Lung (tissue), 12 donors: ENCODE results near the gene NOTO. TPM values are rescaled to one million over a fixed set of nuclear protein-coding genes. Genes with fewer than 3 reads are reported as not detected.

ENCODE experiments used
- ATAC-seq: fragments of 200-7000 bp; cut with Tn5 transposase; one replicate; pipeline ENCODE4 v1.9.1; 2020; ENCODE audit warnings: moderate number of reproducible peaks; ENCODE audit not compliant: insufficient read depth, low FRiP score
- DNase-seq, 3 donors: peaks; one replicate each; pipeline ENCODE4 v3.0.0-alpha.2; 2013 to 2017
- H3K27ac ChIP-seq, 2 donors: one replicate each; pipeline ENCODE4 v1.5.1; 2013; ENCODE audit warnings: mild to moderate bottlenecking in 2 of 2, moderate library complexity in 2 of 2, control low read depth in 1 of 2, inconsistent platforms in 1 of 2, low read depth in 1 of 2, low read length in 1 of 2
- H3K27me3 ChIP-seq, 3 donors: one replicate each; pipeline ENCODE4 v1.5.1; 2013; ENCODE audit warnings: low read length in 2 of 3; ENCODE audit not compliant: control insufficient read depth in 3 of 3, insufficient read depth in 3 of 3
- H3K36me3 ChIP-seq, 4 donors: one replicate each; pipeline ENCODE4 v1.5.1; 2013; ENCODE audit warnings: low read length in 4 of 4, mild to moderate bottlenecking in 1 of 4, moderate library complexity in 1 of 4; ENCODE audit not compliant: control insufficient read depth in 4 of 4, insufficient read depth in 4 of 4
- H3K4me1 ChIP-seq, 5 donors: one replicate each; pipeline ENCODE4 v1.5.1; 2013; ENCODE audit warnings: low read length in 5 of 5, mild to moderate bottlenecking in 2 of 5, moderate library complexity in 1 of 5; ENCODE audit not compliant: control insufficient read depth in 5 of 5, insufficient read depth in 5 of 5
- H3K4me3 ChIP-seq: one replicate; pipeline ENCODE4 v1.5.1; 2013; ENCODE audit warnings: mild to moderate bottlenecking, control low read depth, moderate library complexity
- H3K9ac ChIP-seq, 2 donors: one replicate each; pipeline ENCODE4 v1.5.1; 2013; ENCODE audit warnings: low read length in 2 of 2, control low read depth in 1 of 2; ENCODE audit not compliant: insufficient read depth in 1 of 2
- H3K9me3 ChIP-seq, 4 donors: one replicate each; pipeline ENCODE4 v1.5.1; 2013; ENCODE audit warnings: low read length in 3 of 4, mild to moderate bottlenecking in 1 of 4, moderate library complexity in 1 of 4; ENCODE audit not compliant: control insufficient read depth in 4 of 4, insufficient read depth in 3 of 4
- WGBS, 2 donors: extraction: QIAGEN DNeasy Blood & Tissue Kit; methylation state at CpG; one replicate each; pipeline ENCODE4 v1.1.7; 2013; 5-methylcytosine and 5-hydroxymethylcytosine counted together
- polyA plus RNA-seq, 2 donors: library from polyadenylated mRNA; stranded (reverse); fragments of 200-250 nt; gene quantifications; one replicate each; pipeline ENCODE4 v1.2.1, GENCODE V29; 2013
- total RNA-seq, 2 donors: library from RNA; depleted of rRNA in 1 of 2; stranded (reverse); fragments of >200 nt in 1 of 2; gene quantifications; one replicate each; pipeline ENCODE4 v1.2.1, GENCODE V29; 2014 to 2021
- TF ChIP-seq, protein P1 (sequence below): IDR thresholded peaks from 2 replicates; pipeline ENCODE4 v1.5.1; 2012; ENCODE audit warnings: mild to moderate bottlenecking; ENCODE audit errors: control extremely low read depth, extremely low read depth
- donor health status: control.
- donor health status: control.
- donor health status: Bipolar disorder and iron deficiency.
- donor health status: healthy.
- donor health status: DM: yes; HTN: yes; CAD: no.

Gene NOTO
- total and polyA plus RNA-seq, 4 donors = not detected

DNA sequence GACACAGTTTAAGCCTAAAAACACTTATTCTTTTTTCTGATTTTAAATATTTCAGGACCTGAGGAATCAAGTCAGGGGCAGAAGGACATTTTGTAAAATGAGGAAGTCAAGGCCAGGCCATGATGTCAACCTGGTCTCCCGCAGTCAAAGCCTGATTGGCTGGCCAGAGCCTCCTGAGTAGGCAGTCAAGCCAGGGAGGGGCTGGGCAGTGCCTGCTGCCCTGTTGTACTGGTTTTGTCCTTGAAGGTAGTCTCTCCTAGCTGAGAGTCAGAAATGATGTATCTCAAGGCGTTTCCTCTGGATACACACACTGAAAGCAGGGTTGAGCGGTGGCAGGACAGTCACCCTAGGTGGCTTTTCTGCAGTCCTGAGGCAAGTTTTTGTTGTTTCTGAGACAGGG lies 51.5 kb downstream of the NOTO start:
- ATAC-seq = no peak
- no peaks in the 10 kb centered on the region for H3K27me3 ChIP-seq
- peaks cover 28 to 48% (median 43%) of the 10 kb centered on the region in 4 donors for H3K36me3 ChIP-seq
- no peak overlapping the region for H3K9ac ChIP-seq
- H3K4me1 ChIP-seq = no peaks in the 10 kb centered on the region
- H3K4me3 ChIP-seq = no peak overlapping the region
- no peak overlapping the region for H3K27ac ChIP-seq
- WGBS, 2 donors = 91 to 95% methylated on average over 3 of the region's 3 CpGs
- TF ChIP-seq, protein P1, sequence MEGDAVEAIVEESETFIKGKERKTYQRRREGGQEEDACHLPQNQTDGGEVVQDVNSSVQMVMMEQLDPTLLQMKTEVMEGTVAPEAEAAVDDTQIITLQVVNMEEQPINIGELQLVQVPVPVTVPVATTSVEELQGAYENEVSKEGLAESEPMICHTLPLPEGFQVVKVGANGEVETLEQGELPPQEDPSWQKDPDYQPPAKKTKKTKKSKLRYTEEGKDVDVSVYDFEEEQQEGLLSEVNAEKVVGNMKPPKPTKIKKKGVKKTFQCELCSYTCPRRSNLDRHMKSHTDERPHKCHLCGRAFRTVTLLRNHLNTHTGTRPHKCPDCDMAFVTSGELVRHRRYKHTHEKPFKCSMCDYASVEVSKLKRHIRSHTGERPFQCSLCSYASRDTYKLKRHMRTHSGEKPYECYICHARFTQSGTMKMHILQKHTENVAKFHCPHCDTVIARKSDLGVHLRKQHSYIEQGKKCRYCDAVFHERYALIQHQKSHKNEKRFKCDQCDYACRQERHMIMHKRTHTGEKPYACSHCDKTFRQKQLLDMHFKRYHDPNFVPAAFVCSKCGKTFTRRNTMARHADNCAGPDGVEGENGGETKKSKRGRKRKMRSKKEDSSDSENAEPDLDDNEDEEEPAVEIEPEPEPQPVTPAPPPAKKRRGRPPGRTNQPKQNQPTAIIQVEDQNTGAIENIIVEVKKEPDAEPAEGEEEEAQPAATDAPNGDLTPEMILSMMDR = no peak
- no peaks in the 10 kb centered on the region for H3K9me3 ChIP-seq
- no peak for DNase-seq

DNA sequence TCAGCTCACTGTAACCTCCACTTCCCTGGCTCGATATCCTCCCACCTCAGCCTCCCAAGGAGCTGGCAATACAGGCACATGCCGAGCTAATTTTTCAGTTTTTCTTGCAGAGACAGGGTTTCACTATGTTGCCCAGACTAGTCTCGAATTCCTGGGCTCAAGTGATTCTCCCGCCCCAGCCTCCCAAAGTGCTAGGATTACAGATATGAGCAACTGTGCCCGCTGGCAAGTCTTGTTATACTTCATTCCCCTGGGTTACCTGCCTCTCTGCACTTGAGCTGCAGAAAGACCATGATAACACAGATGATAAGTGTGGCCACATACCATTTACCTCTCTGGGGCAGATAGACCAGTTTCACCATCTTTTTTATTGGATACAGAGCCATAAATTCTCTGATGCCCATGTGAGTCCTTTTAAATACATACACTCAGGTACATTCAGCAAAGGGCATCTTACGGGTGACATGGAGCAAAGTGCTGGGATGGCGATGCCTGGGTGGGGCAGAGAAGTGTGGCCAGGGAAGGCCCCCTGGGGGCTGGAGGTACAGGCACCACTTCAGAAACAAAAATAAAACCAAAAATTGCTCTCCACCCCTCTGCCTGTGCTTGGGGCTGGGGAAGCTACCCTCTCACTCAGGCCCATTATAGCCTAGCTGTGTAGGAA lies 52.1 kb downstream of the NOTO start:
- H3K4me3 ChIP-seq = no peak overlapping the region
- no peak overlapping the region for H3K9ac ChIP-seq
- TF ChIP-seq, protein P1 = no peak
- H3K9me3 ChIP-seq = no peaks in the 10 kb centered on the region
- H3K27ac ChIP-seq = no peak overlapping the region
- H3K4me1 ChIP-seq = no peaks in the 10 kb centered on the region
- ATAC-seq (peak; percentile 28), DNase-seq (no peak)
- 90% methylated on average over 7 of the region's 7 CpGs for WGBS, 2 donors
- H3K36me3 ChIP-seq = peaks cover 23 to 42% (median 39%) of the 10 kb centered on the region in 4 donors
- H3K27me3 ChIP-seq = no peaks in the 10 kb centered on the region

DNA sequence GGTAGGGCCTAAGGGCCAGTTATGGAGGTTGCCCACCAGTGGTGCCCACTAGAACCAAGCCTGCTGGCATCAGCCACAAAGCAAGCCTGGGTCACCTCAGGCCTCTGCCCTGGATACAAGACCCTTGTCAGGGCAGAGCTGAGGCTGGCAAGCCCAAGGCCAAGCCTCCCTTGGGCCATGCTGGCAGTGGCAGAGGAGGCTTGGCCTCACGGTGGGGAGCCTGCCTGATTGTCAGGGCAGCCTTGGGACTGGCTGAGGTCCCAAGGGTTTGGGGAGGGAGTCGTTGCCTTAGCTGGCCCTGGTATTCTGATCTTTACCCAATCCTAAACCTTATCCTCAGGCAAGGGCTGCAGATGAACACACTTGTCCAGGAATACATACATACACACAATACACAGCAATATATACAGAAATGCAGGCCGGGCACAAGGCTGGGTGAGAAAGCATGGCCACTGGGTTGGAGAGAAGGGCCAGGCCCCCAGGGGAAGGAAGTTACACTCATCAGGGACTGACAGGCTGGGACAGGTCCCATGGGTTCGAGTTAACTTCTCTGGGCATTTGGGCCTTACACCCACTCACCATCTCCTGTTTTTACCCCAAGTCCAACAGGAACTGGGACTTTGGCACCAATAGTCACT lies 52.8 kb downstream of the NOTO start:
- DNase-seq = no peak
- H3K4me3 ChIP-seq = no peak overlapping the region
- H3K27me3 ChIP-seq = no peaks in the 10 kb centered on the region
- no peaks in the 10 kb centered on the region for H3K4me1 ChIP-seq
- no peaks in the 10 kb centered on the region for H3K9me3 ChIP-seq
- ATAC-seq = no peak
- WGBS, 2 donors = 67 to 78% methylated on average over 4 of the region's 4 CpGs
- H3K36me3 ChIP-seq = peaks cover 16 to 35% (median 33%) of the 10 kb centered on the region in 4 donors
- H3K27ac ChIP-seq = no peak overlapping the region
- no peak overlapping the region for H3K9ac ChIP-seq
- TF ChIP-seq, protein P1 = no peak
